A673 (cell line): Measurements from ENCODE around the gene OR1S1. TPM values are rescaled to one million over a fixed set of nuclear protein-coding genes. Genes with fewer than 3 reads are reported as not detected.

Experiments
- BruUV-seq: library from RNA; stranded (reverse); fragments of 400-500 nt; replicated peaks from 2 replicates; lab custom pipeline; 2021; lab: Mats Ljungman, UMichigan
- CTCF ChIA-PET: fragments of 300-600 bp; sonication (Branson Sonifier 250); formaldehyde crosslinking; loops from one replicate; lab custom pipeline; 2022; ENCODE audit warnings: antibody characterized with exemption; lab: Charles Lee
- POLR2A ChIA-PET: fragments of 300-600 bp; sonication (Branson Sonifier 250); formaldehyde crosslinking; loops from one replicate; lab custom pipeline; 2022; ENCODE audit warnings: antibody characterized with exemption; ENCODE audit not compliant: low non-redundant PET; lab: Charles Lee
- DNase-seq: peaks from one replicate; pipeline ENCODE4 v3.0.0-alpha.2; 2015; ENCODE audit warnings: low spot score
- H3K27ac ChIP-seq: fragments of 200-600 bp; sonication (generic); 2 replicates; pipeline ENCODE4 v1.5.1; 2016; ENCODE audit warnings: mixed run types, low read depth, mild to moderate bottlenecking, mixed read lengths, antibody characterized with exemption, low read length; ENCODE audit not compliant: poor library complexity, severe bottlenecking
- H3K27me3 ChIP-seq: fragments of 200-600 bp; sonication (generic); replicated peaks from 2 replicates; pipeline ENCODE4 v1.6.1; 2017; ENCODE audit warnings: mixed run types, low read depth, mild to moderate bottlenecking, mixed read lengths, antibody characterized with exemption, low read length; ENCODE audit not compliant: insufficient read depth, poor library complexity
- H3K36me3 ChIP-seq: fragments of 200-600 bp; sonication (generic); 2 replicates; pipeline ENCODE4 v1.6.1; 2016; ENCODE audit warnings: mixed run types, mild to moderate bottlenecking, mixed read lengths, antibody characterized with exemption, low read length; ENCODE audit not compliant: insufficient read depth, poor library complexity, severe bottlenecking
- H3K4me1 ChIP-seq: fragments of 200-600 bp; sonication (generic); 2 replicates; pipeline ENCODE4 v1.6.1; 2017; ENCODE audit warnings: mixed run types, mild to moderate bottlenecking, mixed read lengths, antibody characterized with exemption, low read length; ENCODE audit not compliant: insufficient read depth, poor library complexity, severe bottlenecking
- H3K4me3 ChIP-seq: fragments of 200-600 bp; sonication (generic); 2 replicates; pipeline ENCODE4 v1.5.1; 2016; ENCODE audit warnings: low read depth, mixed run types, mild to moderate bottlenecking, mixed read lengths, low read length; ENCODE audit not compliant: poor library complexity, severe bottlenecking
- H3K9me3 ChIP-seq: fragments of 200-600 bp; sonication (generic); 2 replicates; pipeline ENCODE4 v1.6.1; 2016; ENCODE audit warnings: mixed run types, low read depth, mild to moderate bottlenecking, mixed read lengths, antibody characterized with exemption, low read length; ENCODE audit not compliant: poor library complexity, severe bottlenecking
- CTCF ChIP-seq: fragments of 300-800, 200-600 bp; sonication (generic); conservative IDR thresholded peaks from 2 replicates; pipeline ENCODE4 v1.5.1; 2017; ENCODE audit warnings: low read depth, mild to moderate bottlenecking, antibody characterized with exemption, low read length, moderate library complexity, mixed read lengths
- EZH2 ChIP-seq: fragments of 200-600 bp; sonication (generic); IDR thresholded peaks from 2 replicates; pipeline ENCODE4 v1.6.1; 2017; ENCODE audit warnings: borderline replicate concordance, low read depth, mild to moderate bottlenecking, mixed read lengths, antibody characterized with exemption, low read length; ENCODE audit not compliant: poor library complexity, severe bottlenecking
- intact Hi-C: fragments of 100-400 bp; cut with micrococcal nuclease; formaldehyde crosslinking; loops from one replicate; pipeline ENCODE4 v1.10.0; 2022; ENCODE audit not compliant: unreplicated experiment
- total RNA-seq: library from RNA; stranded (reverse); gene quantifications from 2 replicates; pipeline ENCODE4 v1.2.3, GENCODE V29; 2021

The OR1S1 gene
- total RNA-seq, 1 experiment from 2014 or later: not detected

- Histone ChIP-seq H3K27ac (no peak overlapping the region), H3K36me3 (no peaks in the 10 kb centered on the region), H3K4me1 (no peaks in the 10 kb centered on the region), H3K27me3 (no peaks in the 10 kb centered on the region), H3K4me3 (no peak overlapping the region), H3K9me3 (peaks cover 6% of the 10 kb centered on the region)
- intact Hi-C loops: no loop called here
- TF ChIP-seq CTCF: no peak
- TF ChIP-seq EZH2: no peak
- no peak for DNase-seq
- no TSS peak for BruUV-seq
- POLR2A ChIA-PET: no interaction called here
- CTCF ChIA-PET: no interaction called here
Observed at GRCh38 chr11:58193391-58193790, 19.1 kb upstream of the OR1S1 start.

- no peak overlapping the region for H3K27ac ChIP-seq
- H3K9me3 ChIP-seq: peaks cover 6% of the 10 kb centered on the region
- H3K4me1 ChIP-seq: no peaks in the 10 kb centered on the region
- no peak overlapping the region for H3K4me3 ChIP-seq
- TF ChIP-seq CTCF: no peak
- no peak for TF ChIP-seq EZH2
- intact Hi-C loops: no loop called here
- H3K27me3 ChIP-seq: no peaks in the 10 kb centered on the region
- no peak for DNase-seq
- ChIA-PET CTCF (no interaction called here), POLR2A (no interaction called here)
- no TSS peak for BruUV-seq
- H3K36me3 ChIP-seq: no peaks in the 10 kb centered on the region
Observed at GRCh38 chr11:58195939-58196338, 16.6 kb upstream of the OR1S1 start.

- intact Hi-C loops: no loop called here
- H3K9me3 ChIP-seq: peaks cover 6% of the 10 kb centered on the region
- BruUV-seq: no TSS peak
- H3K36me3 ChIP-seq: no peaks in the 10 kb centered on the region
- no peaks in the 10 kb centered on the region for H3K4me1 ChIP-seq
- no peaks in the 10 kb centered on the region for H3K27me3 ChIP-seq
- ChIA-PET POLR2A (no interaction called here), CTCF (no interaction called here)
- no peak overlapping the region for H3K4me3 ChIP-seq
- H3K27ac ChIP-seq: no peak overlapping the region
- no peak for TF ChIP-seq EZH2
- TF ChIP-seq CTCF: no peak
- no peak for DNase-seq
Observed at GRCh38 chr11:58199271-58199670, 13.2 kb upstream of the OR1S1 start.
